Erythroblast (primary cell): ENCODE measurements around the gene ACAN.

Experiments
- GATA1 ChIP-seq: IDR thresholded peaks from 2 replicates; pipeline ENCODE4 v1.6.1; 2011; ENCODE audit warnings: low read depth, mild to moderate bottlenecking, control low read depth, low read length, moderate library complexity
- POLR2A ChIP-seq: IDR thresholded peaks from 2 replicates; pipeline ENCODE4 v1.6.1; 2011; ENCODE audit warnings: mild to moderate bottlenecking, low read length

- no peak for TF ChIP-seq POLR2A
- TF ChIP-seq GATA1, result no peak
Observed at GRCh38 chr15:88842156-88842555, 38.9 kb downstream of the ACAN start.
